ENCODE data around the gene DNM2. TPM values are rescaled to one million over a fixed set of nuclear protein-coding genes. Genes with fewer than 3 reads are reported as not detected.

The DNM2 gene
- total and polyA plus RNA-seq, 9 of the 15 experiments (the other 6 are each of a cell fraction or from before 2014, with no cell fraction given) = 2.2 to 161 (median 72.6) TPM

DNA sequence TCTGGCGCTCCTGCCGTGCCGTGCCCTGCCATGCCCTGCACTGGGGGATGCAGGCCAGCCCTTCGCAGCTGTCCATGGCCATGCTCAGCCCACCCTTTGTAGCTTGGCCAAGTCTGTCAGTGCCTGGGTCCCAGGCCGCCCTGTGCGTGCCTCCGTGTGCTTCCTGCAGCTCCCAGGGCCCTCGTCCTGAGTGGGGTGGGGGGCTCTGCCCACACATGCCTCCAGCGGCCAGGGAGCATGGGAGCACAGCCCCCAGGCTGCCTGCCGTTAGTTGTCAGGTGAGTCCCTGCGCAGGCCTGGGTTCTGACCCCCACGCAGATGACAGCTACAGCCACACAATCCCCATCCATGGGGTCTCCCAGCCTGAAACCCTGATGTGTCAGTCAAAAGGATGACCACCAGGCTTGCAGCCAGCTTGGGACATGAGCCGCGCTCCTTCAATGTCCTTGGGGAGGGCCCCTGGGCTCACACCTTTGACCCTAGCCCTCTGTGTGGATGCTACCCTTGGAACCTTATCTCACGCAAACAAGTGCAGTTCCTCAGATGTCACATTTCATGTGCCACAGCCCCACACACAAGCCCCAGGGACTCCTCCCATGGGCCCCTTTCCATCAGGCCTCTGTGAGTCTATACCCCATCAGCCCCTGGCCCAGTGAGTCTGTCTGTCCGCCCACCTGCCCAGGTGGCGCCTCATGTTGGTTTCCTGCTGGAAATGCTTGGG, 93.7 kb downstream of the DNM2 start (continued):
- TF ChIP-seq ZNF263 (CRISPR knock-in tag; IDR thresholded peaks at IDR 0.05; ENCODE audit: borderline replicate concordance) (peak; percentile 42; the same call in 1 of the 2 replicates), RCOR1 (IDR thresholded peaks at IDR 0.05; ENCODE audit: borderline replicate concordance in 1 of 2, low read depth in 2 of 2, low read length in 2 of 2) (peak in 1 of 2 experiments; percentile 76; a peak in 2 of 4 replicates), CBFA2T2 (conservative IDR thresholded peaks at IDR 0.05) (peak; percentile 68), MYNN (IDR thresholded peaks at IDR 0.05) (peak; percentile 10; the same call in 1 of the 2 replicates), MYNN (CRISPR knock-in tag; IDR thresholded peaks at IDR 0.05) (no peak), CREM (IDR thresholded peaks at IDR 0.05; ENCODE audit: low read depth) (0 out of 2 replicates have a peak, but pooled peaks have one; percentile 17), CBFA2T3 (IDR thresholded peaks at IDR 0.05) (peak; percentile 83), ZBED1 (IDR thresholded peaks at IDR 0.05) (no peak), SRSF3 (IDR thresholded peaks at IDR 0.05; ENCODE audit: insufficient read depth, low read length) (no peak), EP300 (IDR thresholded peaks at IDR 0.05; ENCODE audit: low read length) (0 out of 2 replicates have a peak, but pooled peaks have one; percentile 28), HDAC6 (IDR thresholded peaks at IDR 0.05; ENCODE audit: low read depth, low read length) (no peak), FIP1L1 (IDR thresholded peaks at IDR 0.05; ENCODE audit: low read depth, low read length, poor library complexity, severe bottlenecking) (peak; percentile 42), EGR1 (conservative IDR thresholded peaks at IDR 0.05) (peak; percentile 33), OTX1 (CRISPR knock-in tag; IDR thresholded peaks at IDR 0.05) (no peak), KDM5B (IDR thresholded peaks at IDR 0.05; ENCODE audit: insufficient replicate concordance, low read depth, low read length) (no peak), ZNF140 (CRISPR knock-in tag; IDR thresholded peaks at IDR 0.05) (no peak), TBL1XR1 (IDR thresholded peaks at IDR 0.05; ENCODE audit: low read length in 2 of 2) (0 out of 4 replicates have a peak, but pooled peaks of 1 of the 2 experiments have one; percentile 23), JUND (IDR thresholded peaks at IDR 0.05; ENCODE audit: borderline replicate concordance, low read depth, low read length) (0 out of 2 replicates have a peak, but pooled peaks have one; percentile 33), JUND (tag; IDR thresholded peaks at IDR 0.05; ENCODE audit: borderline replicate concordance, low read depth, low read length) (no peak; the same call in 2 of the 3 replicates), PPARD (CRISPR knock-in tag; IDR thresholded peaks at IDR 0.05) (no peak), RBM22 (IDR thresholded peaks at IDR 0.05; ENCODE audit: low read depth, low read length, poor library complexity, severe bottlenecking) (peak; percentile 91), L3MBTL2 (IDR thresholded peaks at IDR 0.05) (0 out of 2 replicates have a peak, but pooled peaks have one; percentile 12)
- TF ChIP-seq, protein P1, sequence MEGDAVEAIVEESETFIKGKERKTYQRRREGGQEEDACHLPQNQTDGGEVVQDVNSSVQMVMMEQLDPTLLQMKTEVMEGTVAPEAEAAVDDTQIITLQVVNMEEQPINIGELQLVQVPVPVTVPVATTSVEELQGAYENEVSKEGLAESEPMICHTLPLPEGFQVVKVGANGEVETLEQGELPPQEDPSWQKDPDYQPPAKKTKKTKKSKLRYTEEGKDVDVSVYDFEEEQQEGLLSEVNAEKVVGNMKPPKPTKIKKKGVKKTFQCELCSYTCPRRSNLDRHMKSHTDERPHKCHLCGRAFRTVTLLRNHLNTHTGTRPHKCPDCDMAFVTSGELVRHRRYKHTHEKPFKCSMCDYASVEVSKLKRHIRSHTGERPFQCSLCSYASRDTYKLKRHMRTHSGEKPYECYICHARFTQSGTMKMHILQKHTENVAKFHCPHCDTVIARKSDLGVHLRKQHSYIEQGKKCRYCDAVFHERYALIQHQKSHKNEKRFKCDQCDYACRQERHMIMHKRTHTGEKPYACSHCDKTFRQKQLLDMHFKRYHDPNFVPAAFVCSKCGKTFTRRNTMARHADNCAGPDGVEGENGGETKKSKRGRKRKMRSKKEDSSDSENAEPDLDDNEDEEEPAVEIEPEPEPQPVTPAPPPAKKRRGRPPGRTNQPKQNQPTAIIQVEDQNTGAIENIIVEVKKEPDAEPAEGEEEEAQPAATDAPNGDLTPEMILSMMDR (IDR thresholded peaks at IDR 0.05 in 2 of 3, conservative IDR thresholded peaks at IDR 0.05 in 1 of 3; ENCODE audit: insufficient read depth in 2 of 3, low read depth in 1 of 3, low read length in 3 of 3) = 0 out of 6 replicates have a peak, but pooled peaks of 1 of the 3 experiments have one; percentile 2
- TF ChIP-seq, protein P2, sequence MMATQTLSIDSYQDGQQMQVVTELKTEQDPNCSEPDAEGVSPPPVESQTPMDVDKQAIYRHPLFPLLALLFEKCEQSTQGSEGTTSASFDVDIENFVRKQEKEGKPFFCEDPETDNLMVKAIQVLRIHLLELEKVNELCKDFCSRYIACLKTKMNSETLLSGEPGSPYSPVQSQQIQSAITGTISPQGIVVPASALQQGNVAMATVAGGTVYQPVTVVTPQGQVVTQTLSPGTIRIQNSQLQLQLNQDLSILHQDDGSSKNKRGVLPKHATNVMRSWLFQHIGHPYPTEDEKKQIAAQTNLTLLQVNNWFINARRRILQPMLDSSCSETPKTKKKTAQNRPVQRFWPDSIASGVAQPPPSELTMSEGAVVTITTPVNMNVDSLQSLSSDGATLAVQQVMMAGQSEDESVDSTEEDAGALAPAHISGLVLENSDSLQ (IDR thresholded peaks at IDR 0.05) = peak; percentile 68; the same call in 1 of the 2 replicates
- TF ChIP-seq, protein P3, sequence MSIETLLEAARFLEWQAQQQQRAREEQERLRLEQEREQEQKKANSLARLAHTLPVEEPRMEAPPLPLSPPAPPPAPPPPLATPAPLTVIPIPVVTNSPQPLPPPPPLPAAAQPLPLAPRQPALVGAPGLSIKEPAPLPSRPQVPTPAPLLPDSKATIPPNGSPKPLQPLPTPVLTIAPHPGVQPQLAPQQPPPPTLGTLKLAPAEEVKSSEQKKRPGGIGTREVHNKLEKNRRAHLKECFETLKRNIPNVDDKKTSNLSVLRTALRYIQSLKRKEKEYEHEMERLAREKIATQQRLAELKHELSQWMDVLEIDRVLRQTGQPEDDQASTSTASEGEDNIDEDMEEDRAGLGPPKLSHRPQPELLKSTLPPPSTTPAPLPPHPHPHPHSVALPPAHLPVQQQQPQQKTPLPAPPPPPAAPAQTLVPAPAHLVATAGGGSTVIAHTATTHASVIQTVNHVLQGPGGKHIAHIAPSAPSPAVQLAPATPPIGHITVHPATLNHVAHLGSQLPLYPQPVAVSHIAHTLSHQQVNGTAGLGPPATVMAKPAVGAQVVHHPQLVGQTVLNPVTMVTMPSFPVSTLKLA (conservative IDR thresholded peaks at IDR 0.05) = peak in 1 of 2 experiments; percentile 41; a peak in 1 of 4 replicates
